Breast epithelium (tissue), 4 donors: ENCODE data around the gene SLC24A2. TPM values are rescaled to one million over a fixed set of nuclear protein-coding genes. Genes with fewer than 3 reads are reported as not detected.

Experiments used
- DNase-seq, 2 donors: peaks; one replicate each; pipeline ENCODE4 v3.0.0-alpha.2; 2019; ENCODE audit warnings: low spot score in 2 of 2
- H3K27ac ChIP-seq, 2 donors: fragments of 200-600 bp; sonication (generic) in 1 of 2; one replicate each; pipeline ENCODE4 v1.5.1; 2016 to 2019; ENCODE audit warnings: mild to moderate bottlenecking in 1 of 2
- H3K27me3 ChIP-seq, 2 donors: fragments of 200-600 bp; sonication (generic) in 1 of 2; one replicate each; pipeline versions ENCODE4 v1.5.1 to v1.6.0; 2017 to 2019; ENCODE audit warnings: control low read depth in 1 of 2, mild to moderate bottlenecking in 1 of 2
- H3K36me3 ChIP-seq: fragments of 200-600 bp; one replicate; pipeline ENCODE4 v1.5.1; 2019
- H3K4me1 ChIP-seq, 2 donors: fragments of 200-600 bp; sonication (generic); one replicate each; pipeline ENCODE4 v1.5.1; 2016 to 2019; ENCODE audit warnings: control low read depth in 1 of 2
- H3K4me3 ChIP-seq, 3 donors: fragments of 200-600 bp; sonication (generic); 1 replicate in 2 of 3; 2 replicates in 1 of 3; pipeline ENCODE4 v1.5.1; 2016 to 2019; ENCODE audit warnings: mild to moderate bottlenecking in 3 of 3, moderate library complexity in 2 of 3
- H3K9me3 ChIP-seq, 2 donors: fragments of 200-600 bp; sonication (generic) in 1 of 2; one replicate each; pipeline ENCODE4 v1.5.1; 2016 to 2019; ENCODE audit warnings: control low read depth in 1 of 2
- POLR2A ChIP-seq: fragments of 450-650 bp; IDR thresholded peaks from one replicate; pipeline ENCODE4 v1.6.1; 2016; ENCODE audit warnings: antibody characterized with exemption, mild to moderate bottlenecking, moderate library complexity
- POLR2AphosphoS5 ChIP-seq, 3 donors: sonication (generic); formaldehyde crosslinking; IDR thresholded peaks; one replicate each; pipeline ENCODE4 v1.6.1; 2017; ENCODE audit warnings: antibody characterized with exemption in 3 of 3
- intact Hi-C: fragments of 100-400 bp; cut with DNase I; formaldehyde crosslinking; loops from one replicate; pipeline ENCODE4 v1.15.1; 2023; ENCODE audit warnings: low total_unique reads
- total RNA-seq, 3 donors: library from RNA; depleted of rRNA; stranded (reverse); fragments of >200 nt; gene quantifications; one replicate each; pipeline ENCODE4 v1.1.0, GENCODE V29; 2016
- TF ChIP-seq, protein P1 (sequence below), 3 donors: fragments of 450-650 bp; IDR thresholded peaks; one replicate each; pipeline ENCODE4 v1.5.1; 2016 to 2017; ENCODE audit warnings: antibody characterized with exemption in 3 of 3, mild to moderate bottlenecking in 3 of 3, moderate library complexity in 3 of 3

SLC24A2 gene
- total RNA-seq, 3 donors from 2014 or later: 0.66 TPM; not detected in 2

- Histone ChIP-seq H3K36me3 (no peaks in the 10 kb centered on the region), H3K4me1 (no peaks in the 10 kb centered on the region), H3K9me3 (peaks cover 0 to 13% of the 10 kb centered on the region in 2 donors), H3K27ac (no peak overlapping the region), H3K4me3 (no peak overlapping the region), H3K27me3 (no peaks in the 10 kb centered on the region)
- TF ChIP-seq, protein P1, sequence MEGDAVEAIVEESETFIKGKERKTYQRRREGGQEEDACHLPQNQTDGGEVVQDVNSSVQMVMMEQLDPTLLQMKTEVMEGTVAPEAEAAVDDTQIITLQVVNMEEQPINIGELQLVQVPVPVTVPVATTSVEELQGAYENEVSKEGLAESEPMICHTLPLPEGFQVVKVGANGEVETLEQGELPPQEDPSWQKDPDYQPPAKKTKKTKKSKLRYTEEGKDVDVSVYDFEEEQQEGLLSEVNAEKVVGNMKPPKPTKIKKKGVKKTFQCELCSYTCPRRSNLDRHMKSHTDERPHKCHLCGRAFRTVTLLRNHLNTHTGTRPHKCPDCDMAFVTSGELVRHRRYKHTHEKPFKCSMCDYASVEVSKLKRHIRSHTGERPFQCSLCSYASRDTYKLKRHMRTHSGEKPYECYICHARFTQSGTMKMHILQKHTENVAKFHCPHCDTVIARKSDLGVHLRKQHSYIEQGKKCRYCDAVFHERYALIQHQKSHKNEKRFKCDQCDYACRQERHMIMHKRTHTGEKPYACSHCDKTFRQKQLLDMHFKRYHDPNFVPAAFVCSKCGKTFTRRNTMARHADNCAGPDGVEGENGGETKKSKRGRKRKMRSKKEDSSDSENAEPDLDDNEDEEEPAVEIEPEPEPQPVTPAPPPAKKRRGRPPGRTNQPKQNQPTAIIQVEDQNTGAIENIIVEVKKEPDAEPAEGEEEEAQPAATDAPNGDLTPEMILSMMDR (IDR thresholded peaks at IDR 0.05): no peak
- TF ChIP-seq POLR2AphosphoS5 (IDR thresholded peaks at IDR 0.05) (no peak), POLR2A (no peak)
- intact Hi-C loops: no loop called here
- no peak for DNase-seq
These were observed 20.8 kb upstream of the SLC24A2 start for GRCh38 chr9:19809422-19810269.

GRCh38 chr9:19807182-19807892 is 18.5 kb upstream of the SLC24A2 start:
- intact Hi-C loops: no loop called here
- no peak for DNase-seq
- H3K36me3 ChIP-seq: no peaks in the 10 kb centered on the region
- H3K27ac ChIP-seq: no peak overlapping the region
- no peak overlapping the region for H3K4me3 ChIP-seq
- peaks cover 0 to 6% of the 10 kb centered on the region in 2 donors for H3K9me3 ChIP-seq
- no peaks in the 10 kb centered on the region for H3K27me3 ChIP-seq
- H3K4me1 ChIP-seq: no peaks in the 10 kb centered on the region
- TF ChIP-seq, protein P1 (IDR thresholded peaks at IDR 0.05): no peak
- TF ChIP-seq POLR2AphosphoS5 (IDR thresholded peaks at IDR 0.05): no peak
- no peak for TF ChIP-seq POLR2A

DNA sequence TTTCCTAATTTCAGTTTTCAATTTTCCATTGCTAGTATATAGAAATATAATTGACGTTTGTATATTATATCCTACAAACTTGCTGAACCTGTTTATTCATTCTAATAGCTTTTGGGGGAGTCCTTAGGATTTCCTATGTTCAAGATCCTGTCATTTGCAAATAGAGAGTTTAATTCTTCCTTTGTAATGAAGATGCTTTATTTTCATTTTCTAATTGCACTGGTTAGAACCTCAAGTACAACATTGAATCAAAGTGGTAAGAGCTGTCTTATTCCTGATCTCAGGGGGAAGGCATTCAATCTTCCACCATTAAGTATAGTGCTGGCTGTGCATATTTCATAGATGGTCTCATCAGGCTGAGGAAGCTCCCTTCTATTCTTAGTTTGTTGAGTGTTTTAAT is 15.6 kb upstream of the SLC24A2 start:
- Histone ChIP-seq H3K4me3 (no peak overlapping the region), H3K4me1 (no peaks in the 10 kb centered on the region), H3K36me3 (no peaks in the 10 kb centered on the region), H3K9me3 (no peaks in the 10 kb centered on the region), H3K27me3 (no peaks in the 10 kb centered on the region), H3K27ac (no peak overlapping the region)
- no peak for DNase-seq
- intact Hi-C loops: no loop called here
- TF ChIP-seq POLR2A (no peak), POLR2AphosphoS5 (IDR thresholded peaks at IDR 0.05) (no peak)
- TF ChIP-seq, protein P1 (IDR thresholded peaks at IDR 0.05): no peak

- H3K4me1 ChIP-seq: no peaks in the 10 kb centered on the region
- no peak overlapping the region for H3K27ac ChIP-seq
- TF ChIP-seq, protein P1 (IDR thresholded peaks at IDR 0.05): no peak
- TF ChIP-seq POLR2AphosphoS5 (IDR thresholded peaks at IDR 0.05) (no peak), POLR2A (no peak)
- H3K27me3 ChIP-seq: no peaks in the 10 kb centered on the region
- intact Hi-C loops: no loop called here
- no peaks in the 10 kb centered on the region for H3K36me3 ChIP-seq
- DNase-seq: no peak
- H3K4me3 ChIP-seq: no peak overlapping the region
- H3K9me3 ChIP-seq: no peaks in the 10 kb centered on the region
These were observed 12.0 kb upstream of the SLC24A2 start for GRCh38 chr9:19800884-19801283.

DNA sequence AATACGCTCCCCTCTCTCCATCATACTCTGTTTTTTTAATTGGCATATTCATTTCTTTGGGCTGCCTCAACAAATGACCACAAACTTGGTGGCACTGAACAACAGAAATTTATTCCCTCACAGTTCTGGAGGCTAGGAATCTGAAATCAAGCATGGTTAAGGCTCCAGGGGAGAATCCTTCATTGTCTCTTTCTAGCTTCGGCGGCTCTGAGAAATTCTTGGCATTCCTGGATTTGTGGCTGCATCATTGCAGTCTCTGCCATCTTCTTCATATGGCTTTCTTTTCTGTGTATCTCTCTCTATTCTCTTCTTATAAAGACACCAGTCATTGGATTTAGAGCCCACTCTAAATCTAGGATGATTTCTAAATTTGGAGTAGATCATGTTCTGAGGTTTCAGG is 10.9 kb upstream of the SLC24A2 start:
- no peaks in the 10 kb centered on the region for H3K27me3 ChIP-seq
- intact Hi-C loops: no loop called here
- H3K36me3 ChIP-seq: no peaks in the 10 kb centered on the region
- H3K9me3 ChIP-seq: no peaks in the 10 kb centered on the region
- DNase-seq: no peak
- H3K4me1 ChIP-seq: no peaks in the 10 kb centered on the region
- TF ChIP-seq POLR2AphosphoS5 (IDR thresholded peaks at IDR 0.05): no peak
- TF ChIP-seq, protein P1 (IDR thresholded peaks at IDR 0.05): no peak
- TF ChIP-seq POLR2A: no peak
- H3K4me3 ChIP-seq: no peak overlapping the region
- H3K27ac ChIP-seq: no peak overlapping the region
